NCI-H2196 treated with DMSO at 0.1 percent for 48 hours (cell line): Measurements from ENCODE around the gene PCDHB13.

Experiments
- DNase-seq: peaks from one replicate; lab custom pipeline; 2025; ENCODE audit not compliant: unreplicated experiment; lab: John Stamatoyannopoulos, UW

The PCDHB13 gene

DNA sequence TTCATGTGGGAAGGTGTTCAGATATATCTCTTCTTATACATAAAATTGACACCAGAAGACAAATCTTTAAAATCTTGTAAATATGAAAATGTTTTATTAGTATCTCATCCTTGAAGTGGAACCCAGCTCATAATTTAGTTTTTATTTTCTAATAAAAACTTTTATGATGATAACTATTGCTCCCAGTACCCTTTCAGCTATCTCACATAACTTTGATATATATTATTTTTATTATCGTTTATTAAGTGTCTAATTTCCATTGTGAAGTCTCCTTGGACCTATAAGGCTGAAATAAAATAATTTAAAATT lies 47.5 kb downstream of the PCDHB13 start:
- no peak for DNase-seq
